Adipocyte (in vitro differentiated cells): ENCODE measurements around the gene CCDC80.
"Not testable (repeated sequence)": the region's sequence is repeated elsewhere in the genome, so short reads cannot be mapped to it uniquely, and the experiment has no call there.

Experiments used
- DNase-seq: peaks from one replicate; pipeline ENCODE4 v3.0.0-alpha.2; 2015; ENCODE audit warnings: low read depth
- H3K27me3 ChIP-seq: replicated peaks from 2 replicates; pipeline ENCODE4 v1.7.0; 2013; ENCODE audit warnings: mild to moderate bottlenecking, low read length, moderate library complexity; ENCODE audit not compliant: control insufficient read depth, insufficient read depth
- H3K36me3 ChIP-seq: 2 replicates; pipeline ENCODE4 v1.7.0; 2013; ENCODE audit warnings: low read length, mild to moderate bottlenecking, moderate library complexity; ENCODE audit not compliant: control insufficient read depth, insufficient read depth, severe bottlenecking
- H3K4me1 ChIP-seq: 2 replicates; pipeline ENCODE4 v1.7.0; 2013; ENCODE audit warnings: mild to moderate bottlenecking, low read length, moderate library complexity; ENCODE audit not compliant: control insufficient read depth, insufficient read depth
- H3K4me3 ChIP-seq: 2 replicates; pipeline ENCODE4 v1.7.0; 2013; ENCODE audit warnings: mild to moderate bottlenecking, low read length, moderate library complexity
- H3K9ac ChIP-seq: 2 replicates; pipeline ENCODE4 v1.7.0; 2013; ENCODE audit warnings: mild to moderate bottlenecking, low read length, moderate library complexity
- H3K9me3 ChIP-seq: 2 replicates; pipeline ENCODE4 v1.7.0; 2013; ENCODE audit warnings: mild to moderate bottlenecking, low read length, moderate library complexity; ENCODE audit not compliant: control insufficient read depth

CCDC80 gene

DNA sequence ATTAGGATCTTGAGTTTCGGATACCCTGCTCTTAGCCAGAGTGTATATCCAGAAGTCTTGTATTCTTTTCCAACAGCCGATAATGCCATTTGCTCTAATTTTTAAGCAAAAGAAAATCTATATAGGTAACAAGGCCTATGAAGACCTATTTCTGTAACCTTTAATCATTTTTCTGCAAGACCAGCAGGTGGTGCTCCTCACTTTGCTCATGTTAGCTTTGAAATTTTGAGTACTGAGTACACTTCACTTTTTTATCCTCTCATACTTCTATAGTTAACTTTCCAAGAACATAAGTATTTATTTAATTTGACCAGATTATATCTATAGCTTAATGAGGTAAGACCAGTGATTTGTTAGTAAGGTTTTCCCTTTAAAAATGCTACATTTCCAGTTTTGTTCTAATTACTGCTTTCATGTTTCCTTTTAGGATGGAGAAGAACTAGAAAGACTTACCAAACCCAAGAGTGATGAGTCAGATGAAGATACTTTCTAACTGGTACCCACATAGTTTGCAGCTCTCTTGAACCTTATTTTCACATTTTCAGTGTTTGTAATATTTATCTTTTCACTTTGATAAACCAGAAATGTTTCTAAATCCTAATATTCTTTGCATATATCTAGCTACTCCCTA lies 58.6 kb downstream of the CCDC80 start:
- H3K27me3 ChIP-seq, result no peaks in the 10 kb centered on the region
- peaks cover 30% of the 10 kb centered on the region for H3K4me1 ChIP-seq
- no peaks in the 10 kb centered on the region for H3K9me3 ChIP-seq
- peaks cover 46% of the 10 kb centered on the region for H3K36me3 ChIP-seq
- peak; percentile 81 for DNase-seq
- no peak overlapping the region for H3K4me3 ChIP-seq
- peak overlapping the region; percentile 61 for H3K9ac ChIP-seq

DNA sequence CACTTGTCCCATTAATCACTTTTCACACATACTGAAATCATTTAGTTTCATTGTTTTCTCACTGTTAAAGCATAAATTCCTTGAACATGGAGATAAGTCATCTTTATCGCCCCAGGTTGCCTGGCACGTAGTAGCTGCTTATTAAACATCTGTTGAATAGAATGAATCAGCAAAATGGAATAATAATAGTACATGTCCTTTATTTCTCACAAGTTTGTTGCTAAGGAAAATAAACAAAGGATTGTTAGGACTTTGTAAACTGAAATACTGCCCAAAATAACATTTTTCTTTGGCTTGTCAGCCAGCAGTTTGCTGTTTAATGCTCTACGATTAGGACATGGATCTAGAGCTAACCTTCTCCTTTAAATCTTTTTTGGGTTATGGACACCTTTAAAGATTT lies 61.2 kb downstream of the CCDC80 start:
- peak; percentile 26 for DNase-seq
- no peaks in the 10 kb centered on the region for H3K27me3 ChIP-seq
- peaks cover 52% of the 10 kb centered on the region for H3K36me3 ChIP-seq
- H3K4me3 ChIP-seq, result no peak overlapping the region
- H3K9ac ChIP-seq, result peak overlapping the region; percentile 26
- H3K4me1 ChIP-seq, result peaks cover 20% of the 10 kb centered on the region
- no peaks in the 10 kb centered on the region for H3K9me3 ChIP-seq

DNA sequence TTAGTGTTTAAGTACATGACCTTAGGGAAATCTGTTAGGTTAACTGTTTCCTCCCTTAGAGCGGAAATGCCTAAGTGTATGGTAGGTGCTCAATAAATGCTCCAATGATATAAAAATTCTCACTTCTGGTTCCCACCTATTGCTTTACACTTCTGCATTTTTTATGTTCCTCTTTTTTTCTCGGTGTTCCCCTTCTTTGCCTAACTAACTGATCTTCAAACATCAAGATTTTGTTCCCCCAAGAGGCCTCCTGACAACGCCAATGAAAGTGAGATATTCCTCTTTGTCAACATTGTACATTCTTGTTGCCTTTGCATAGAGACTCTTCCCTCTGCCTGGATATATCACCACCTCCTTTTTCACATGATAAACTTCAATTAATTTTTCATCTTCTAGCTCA lies 61.7 kb downstream of the CCDC80 start:
- peaks cover 20% of the 10 kb centered on the region for H3K4me1 ChIP-seq
- H3K9ac ChIP-seq, result no peak overlapping the region
- H3K36me3 ChIP-seq, result peaks cover 52% of the 10 kb centered on the region
- H3K9me3 ChIP-seq, result no peaks in the 10 kb centered on the region
- H3K4me3 ChIP-seq, result no peak overlapping the region
- no peak for DNase-seq
- H3K27me3 ChIP-seq, result no peaks in the 10 kb centered on the region

- DNase-seq, result no peak
- no peaks in the 10 kb centered on the region for H3K4me1 ChIP-seq
- no peak overlapping the region for H3K9ac ChIP-seq
- H3K36me3 ChIP-seq, result peaks cover 56% of the 10 kb centered on the region
- H3K9me3 ChIP-seq, result no peaks in the 10 kb centered on the region
- no peaks in the 10 kb centered on the region for H3K27me3 ChIP-seq
- H3K4me3 ChIP-seq, result no peak overlapping the region
These were observed 68.2 kb downstream of the CCDC80 start for GRCh38 chr3:112572701-112573100.

DNA sequence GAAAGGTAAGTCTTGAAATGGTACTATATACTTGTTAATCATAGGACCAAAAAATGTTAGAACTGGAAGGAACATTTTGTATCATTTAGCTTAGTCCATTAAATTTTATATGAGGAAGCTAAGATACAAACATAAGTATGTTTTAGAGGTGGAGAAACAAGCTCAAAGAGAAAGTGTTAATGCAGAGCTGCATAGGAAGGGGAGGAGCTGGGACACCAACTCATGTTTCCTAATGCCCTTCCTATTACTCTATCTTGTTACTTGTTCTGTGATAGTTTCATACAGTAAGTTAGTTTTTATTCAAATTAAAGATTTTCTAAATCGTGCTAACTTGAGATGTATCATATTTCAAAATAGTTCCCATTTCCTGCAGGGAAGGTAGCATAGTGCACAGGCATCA lies 71.7 kb downstream of the CCDC80 start:
- no peak for DNase-seq
- Histone ChIP-seq H3K27me3 (no peaks in the 10 kb centered on the region), H3K36me3 (peaks cover 51% of the 10 kb centered on the region)

DNA sequence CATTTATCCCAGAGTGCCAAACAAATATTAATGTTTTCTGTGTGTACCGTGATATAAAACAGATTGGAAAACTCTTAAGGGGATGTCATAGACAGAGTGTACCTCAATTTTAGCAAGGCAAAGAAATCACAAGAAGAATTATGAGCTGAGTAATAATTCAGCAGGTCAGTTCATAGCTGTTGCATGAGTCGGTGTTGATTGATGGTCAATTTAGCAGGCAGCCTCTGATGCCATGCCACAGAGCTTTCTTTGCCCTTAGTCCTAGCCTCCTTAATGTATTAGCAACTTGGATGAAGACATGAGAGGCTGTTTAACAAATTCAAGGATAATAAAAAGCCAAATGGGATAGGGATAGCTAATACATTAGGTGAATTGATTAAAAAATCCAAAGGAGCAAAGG lies 72.3 kb downstream of the CCDC80 start:
- DNase-seq, result no peak
- no peak overlapping the region for H3K9ac ChIP-seq
- H3K9me3 ChIP-seq, result no peaks in the 10 kb centered on the region
- H3K27me3 ChIP-seq, result no peaks in the 10 kb centered on the region
- peaks cover 45% of the 10 kb centered on the region for H3K36me3 ChIP-seq
- H3K4me1 ChIP-seq, result no peaks in the 10 kb centered on the region
- H3K4me3 ChIP-seq, result no peak overlapping the region

More for the DNA sequence above, 71.7 kb downstream of the CCDC80 start:
- Histone ChIP-seq H3K4me3 (no peak overlapping the region), H3K9me3 (no peaks in the 10 kb centered on the region), H3K9ac (no peak overlapping the region), H3K4me1 (no peaks in the 10 kb centered on the region)

GRCh38 chr3:112564940-112565305 lies 76.0 kb downstream of the CCDC80 start:
- no peak overlapping the region for H3K4me3 ChIP-seq
- no peak for DNase-seq
- H3K27me3 ChIP-seq, result no peaks in the 10 kb centered on the region
- no peak overlapping the region for H3K9ac ChIP-seq
- peaks cover 15% of the 10 kb centered on the region for H3K36me3 ChIP-seq
- H3K4me1 ChIP-seq, result peaks cover 13% of the 10 kb centered on the region
- H3K9me3 ChIP-seq, result no peaks in the 10 kb centered on the region

GRCh38 chr3:112564247-112564939 lies 76.5 kb downstream of the CCDC80 start:
- not testable (repeated sequence) for DNase-seq, H3K9me3 ChIP-seq, H3K36me3 ChIP-seq, H3K4me3 ChIP-seq, H3K9ac ChIP-seq, H3K27me3 ChIP-seq
- H3K4me1 ChIP-seq, result peaks cover 19% of the 10 kb centered on the region

- Histone ChIP-seq H3K36me3 (peaks cover 11% of the 10 kb centered on the region), H3K9ac (peak within 1 kb of the TSS; percentile 95), H3K4me3 (peak within 1 kb of the TSS; percentile 96), H3K4me1 (peaks cover 24% of the 10 kb centered on the region), H3K9me3 (no peaks in the 10 kb centered on the region), H3K27me3 (no peaks in the 10 kb centered on the region)
- peak; percentile 99 for DNase-seq
These were observed 79.0 kb downstream of the CCDC80 start, which contains the start of the genes ATG3 and SLC35A5 for GRCh38 chr3:112561734-112562529. TSS of gene ATG3 (minus strand) at chr3:112561962. CDS start at chr3:112561528, 434 bp downstream. TSS of gene SLC35A5 (plus strand) at chr3:112562045. CDS start at chr3:112563404, 1,359 bp downstream.

- peak overlapping the region; percentile 95 for H3K9ac ChIP-seq
- no peaks in the 10 kb centered on the region for H3K9me3 ChIP-seq
- no peak for DNase-seq
- peaks cover 11% of the 10 kb centered on the region for H3K36me3 ChIP-seq
- H3K4me3 ChIP-seq, result peak overlapping the region; percentile 96
- H3K4me1 ChIP-seq, result peaks cover 24% of the 10 kb centered on the region
- H3K27me3 ChIP-seq, result no peaks in the 10 kb centered on the region
These were observed 79.5 kb downstream of the CCDC80 start for GRCh38 chr3:112561484-112561733.

GRCh38 chr3:112560721-112561483 lies 80.0 kb downstream of the CCDC80 start:
- Histone ChIP-seq H3K9me3 (no peaks in the 10 kb centered on the region), H3K27me3 (no peaks in the 10 kb centered on the region), H3K4me1 (peaks cover 25% of the 10 kb centered on the region), H3K36me3 (peaks cover 11% of the 10 kb centered on the region), H3K4me3 (peak overlapping the region; percentile 96), H3K9ac (peak overlapping the region; percentile 95)
- DNase-seq, result peak; percentile 93
